GM18526 (cell line): ENCODE data around the gene CRYBG1.

Source experiments
- POLR2A ChIP-seq: IDR thresholded peaks from 3 replicates; pipeline ENCODE4 v1.6.1; 2011; ENCODE audit not compliant: insufficient read length; ENCODE audit errors: extremely low read depth

CRYBG1 gene

GRCh38 chr6:106440546-106440945 lies 80.0 kb downstream of the CRYBG1 start:
- TF ChIP-seq POLR2A = no peak

DNA sequence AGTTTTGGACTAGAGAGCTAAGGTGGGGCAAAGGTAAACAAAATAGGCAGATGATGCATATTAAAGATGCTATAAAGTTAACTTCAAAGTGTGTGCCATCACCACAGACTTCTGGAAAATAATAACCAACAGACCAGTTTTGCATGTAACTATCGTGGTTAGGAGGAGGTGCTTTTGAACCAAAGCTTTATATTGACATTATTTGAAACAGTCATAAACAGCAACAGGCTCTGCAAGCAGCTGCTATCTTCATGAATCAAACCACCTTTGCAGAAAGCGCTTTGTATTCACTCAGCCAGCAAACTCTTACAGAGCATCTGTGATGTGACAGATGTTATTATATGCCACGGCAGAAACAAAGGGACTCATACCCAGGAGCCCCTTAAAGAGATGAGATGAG lies 81.9 kb downstream of the CRYBG1 start:
- TF ChIP-seq POLR2A = no peak

DNA sequence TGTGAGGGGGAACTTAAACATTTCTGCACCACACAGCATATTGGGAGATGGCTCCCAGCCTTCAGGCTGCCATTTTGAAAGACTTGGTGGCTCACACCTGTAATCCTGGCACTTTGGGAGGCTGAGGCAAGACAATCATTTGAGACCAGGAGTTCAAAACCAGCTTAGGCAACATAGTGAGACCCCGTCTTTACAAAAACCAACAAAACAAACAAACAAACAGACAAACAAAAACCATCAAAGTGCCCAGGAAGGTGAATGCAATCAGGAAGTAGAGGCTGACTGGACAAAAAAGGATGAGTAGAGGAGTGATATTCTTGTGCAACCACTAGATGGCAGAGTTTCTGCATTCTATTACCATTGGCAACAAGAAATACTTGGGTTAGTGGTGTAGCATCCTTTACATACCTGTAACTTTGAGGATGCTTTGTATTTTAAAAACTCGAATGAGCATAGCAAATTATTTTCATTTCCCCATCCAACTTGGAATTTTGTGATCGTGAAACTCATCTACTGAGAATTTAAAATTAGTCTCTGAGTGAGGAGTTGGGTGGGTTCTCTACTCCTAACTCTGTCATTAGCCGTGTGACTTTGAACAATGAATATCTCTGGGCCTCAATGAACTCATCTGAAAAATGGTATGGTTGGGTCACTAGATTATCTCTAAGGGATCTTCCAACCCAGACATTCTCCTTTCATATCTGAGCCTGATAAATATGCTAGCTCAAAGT lies 84.4 kb downstream of the CRYBG1 start:
- TF ChIP-seq POLR2A = no peak

GRCh38 chr6:106445508-106445878 lies 85.0 kb downstream of the CRYBG1 start:
- TF ChIP-seq POLR2A = no peak

GRCh38 chr6:106446287-106446885 lies 85.9 kb downstream of the CRYBG1 start:
- TF ChIP-seq POLR2A = no peak

DNA sequence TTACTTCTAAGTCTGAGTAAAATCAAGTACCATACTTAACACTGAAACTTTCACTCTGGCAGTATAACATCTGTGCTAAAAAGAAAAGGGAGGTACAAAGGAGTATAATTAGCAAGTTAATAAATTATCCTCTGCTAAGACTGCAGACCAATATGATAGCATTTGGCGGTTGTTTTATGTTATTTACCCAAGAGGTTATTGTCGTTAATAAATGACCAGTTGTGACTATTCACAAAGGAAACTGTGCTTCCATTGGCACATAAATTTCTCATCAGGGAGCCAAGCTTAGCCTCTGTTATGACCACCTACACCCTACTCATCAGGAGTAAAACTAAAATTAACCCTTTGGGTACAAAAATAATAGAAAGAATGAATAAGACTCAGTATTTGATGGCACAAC lies 86.5 kb downstream of the CRYBG1 start:
- no peak for TF ChIP-seq POLR2A

GRCh38 chr6:106448000-106448426 lies 87.5 kb downstream of the CRYBG1 start:
- no peak for TF ChIP-seq POLR2A

GRCh38 chr6:106450653-106451052 lies 90.1 kb downstream of the CRYBG1 start:
- TF ChIP-seq POLR2A = no peak

DNA sequence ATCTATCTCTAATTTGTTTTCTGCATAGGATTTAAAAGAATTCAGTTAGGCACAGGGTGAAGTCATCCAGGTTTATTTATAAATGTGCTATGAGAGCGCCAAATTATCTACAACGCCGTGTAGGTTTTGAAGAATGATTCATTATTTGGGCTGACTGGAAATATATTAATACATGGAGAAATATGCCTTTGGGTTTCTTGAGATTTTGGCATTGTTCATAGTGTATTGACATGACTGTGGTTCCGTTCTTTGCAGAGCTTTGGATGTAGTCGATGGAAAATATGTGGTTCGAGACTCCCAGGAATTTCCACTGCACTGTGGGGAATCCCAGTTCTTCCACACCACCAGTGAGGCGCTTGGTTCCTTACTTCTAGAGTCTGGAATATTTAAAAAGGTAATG lies 90.9 kb downstream of the CRYBG1 start:
- no peak for TF ChIP-seq POLR2A

DNA sequence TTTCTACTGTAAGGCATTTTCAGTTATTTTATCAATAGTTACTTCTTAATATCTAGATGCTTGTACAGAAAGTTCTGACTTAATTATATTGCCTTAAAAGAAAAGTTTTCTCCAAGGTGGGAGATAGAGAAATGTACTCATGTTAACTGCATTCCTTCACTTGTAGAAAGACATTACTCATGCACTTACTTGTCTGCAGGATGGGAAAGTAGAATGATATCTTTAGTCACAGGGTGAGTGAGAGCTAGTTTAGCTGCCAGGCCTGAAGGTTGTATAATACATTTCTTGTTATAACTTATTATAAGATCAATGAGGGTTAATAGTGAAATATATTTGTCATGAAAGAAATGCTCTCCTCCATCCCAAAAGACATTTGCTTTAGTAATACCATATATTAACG lies 92.1 kb downstream of the CRYBG1 start:
- no peak for TF ChIP-seq POLR2A

- TF ChIP-seq POLR2A = no peak
These were observed 93.3 kb downstream of the CRYBG1 start for GRCh38 chr6:106453756-106454367.

DNA sequence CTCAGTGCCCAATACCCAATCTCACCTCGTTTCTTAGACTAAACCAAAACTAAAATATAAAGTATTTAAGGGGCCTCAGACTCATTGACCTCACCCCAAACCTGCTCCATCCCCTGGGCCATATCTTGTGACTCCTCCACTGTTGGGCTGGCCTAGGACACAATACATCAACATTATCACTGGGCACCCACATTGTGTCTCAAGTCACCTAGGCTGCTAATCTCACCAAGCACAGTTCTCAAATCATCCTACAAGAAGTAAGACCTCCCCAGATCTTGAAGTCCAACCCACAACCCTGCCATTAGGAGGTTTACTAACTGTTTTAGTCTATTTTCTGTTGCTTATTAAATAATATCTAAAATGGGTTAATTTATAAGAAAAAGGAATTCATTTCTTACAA lies 96.2 kb downstream of the CRYBG1 start:
- TF ChIP-seq POLR2A = no peak

- no peak for TF ChIP-seq POLR2A
These were observed 97.8 kb downstream of the CRYBG1 start for GRCh38 chr6:106458021-106458986.

- TF ChIP-seq POLR2A = no peak
These were observed 100.0 kb downstream of the CRYBG1 start for GRCh38 chr6:106460481-106460880.

DNA sequence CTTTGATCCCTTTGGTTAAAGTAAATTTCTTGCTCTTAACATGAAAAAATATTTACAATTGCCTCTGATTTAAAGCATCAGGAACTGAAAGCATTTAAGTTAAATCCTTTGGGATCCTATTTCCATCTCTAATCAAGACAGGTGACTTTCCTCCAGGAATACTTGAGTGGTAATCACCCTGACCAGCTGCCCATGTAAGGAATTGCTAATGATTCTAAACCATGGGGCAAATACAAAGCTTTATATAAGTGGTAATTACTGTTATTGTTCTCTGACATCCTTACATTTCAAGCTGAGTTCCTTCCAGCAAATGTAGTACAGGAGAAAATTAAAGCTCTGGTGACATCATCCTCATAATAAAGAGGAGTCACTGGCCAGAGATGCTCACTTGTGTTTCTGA lies 100.6 kb downstream of the CRYBG1 start:
- no peak for TF ChIP-seq POLR2A
